ENCODE measurements around the gene MROH2B. TPM values are rescaled to one million over a fixed set of nuclear protein-coding genes. Genes with fewer than 3 reads are reported as not detected.
A peak's percentile ranks its signal among the peaks of the same experiment; 100 is the strongest.

Gene MROH2B
- total RNA-seq, 1 experiment from 2014 or later = not detected

DNA sequence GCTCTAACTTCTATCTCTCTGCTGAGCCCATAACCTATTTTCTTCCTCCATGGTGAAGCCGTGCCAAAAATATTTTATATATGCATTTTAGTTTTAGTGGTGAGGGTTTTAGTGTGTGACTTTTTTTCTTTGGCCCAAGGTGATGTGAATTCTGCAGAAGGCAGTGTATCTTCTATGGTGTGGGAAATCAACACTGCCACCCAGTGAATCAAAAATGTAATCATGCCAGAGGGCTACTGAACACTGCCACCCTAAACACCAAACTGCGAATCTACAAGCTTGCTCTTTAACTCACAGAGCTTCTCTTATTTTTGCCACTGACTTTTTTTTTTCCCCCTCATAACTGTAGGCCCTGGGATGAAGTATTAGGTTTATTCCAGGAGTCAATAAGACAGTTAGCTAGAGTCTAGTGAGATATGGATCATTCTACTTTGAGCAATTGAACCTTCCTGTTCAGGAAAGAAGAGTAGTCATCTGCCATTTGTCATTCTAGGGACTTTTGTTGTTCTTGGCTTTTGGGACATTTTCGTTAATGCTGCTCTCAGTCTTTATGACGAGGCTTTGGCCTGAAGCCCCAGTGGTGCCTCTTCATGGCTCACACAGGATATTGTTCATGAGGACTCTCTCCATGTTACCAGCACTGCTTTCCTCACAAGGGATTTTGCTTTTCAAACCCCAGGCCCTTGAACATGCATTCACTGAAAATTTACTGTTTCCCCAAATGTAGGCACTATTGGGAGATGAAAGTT is 108.8 kb downstream of the MROH2B start:
- H3K27me3 ChIP-seq (ENCODE audit: insufficient read depth, low read length) = no peaks in the 10 kb centered on the region
- TF ChIP-seq ZFX (IDR thresholded peaks at IDR 0.05) (no peak), TCF7L2 (IDR thresholded peaks at IDR 0.05; ENCODE audit: borderline replicate concordance, extremely low read depth, insufficient read depth, insufficient read length) (no peak), RAD21 (IDR thresholded peaks at IDR 0.05; ENCODE audit: low read depth) (peak; percentile 28), JUND (IDR thresholded peaks at IDR 0.05) (no peak), SIN3A (IDR thresholded peaks at IDR 0.05; ENCODE audit: low read depth) (no peak), CBX3 (IDR thresholded peaks at IDR 0.05; ENCODE audit: low read depth) (no peak), SP1 (IDR thresholded peaks at IDR 0.05; ENCODE audit: low read depth) (no peak), YY1 (IDR thresholded peaks at IDR 0.05; ENCODE audit: extremely low read depth, insufficient replicate concordance, low read depth, low read length) (no peak), CTCF (IDR thresholded peaks at IDR 0.05 in 2 of 3, conservative IDR thresholded peaks at IDR 0.05 in 1 of 3; ENCODE audit: borderline replicate concordance in 1 of 3, insufficient read depth in 1 of 3, low read depth in 2 of 3, low read length in 2 of 3) (peak in 2 of 3 experiments; percentile 4 to 15; a peak in 1 of 6 replicates)
- ATAC-seq (peak; percentile 54; the same call in 1 of the 2 replicates), DNase-seq (ENCODE audit: low read depth, low spot score) (no peak)
- intact Hi-C loops (cut with micrococcal nuclease) = no loop called here
- no peaks in the 10 kb centered on the region for H3K9me2 ChIP-seq (ENCODE audit: insufficient read depth)
- ChIA-PET RAD21 (ENCODE audit: low non-redundant PET in 1 of 2, low total read pairs in 2 of 2, uncharacterized antibody in 2 of 2, unreplicated experiment in 2 of 2) (no interaction called here), POLR2A (no interaction called here), CTCF (interaction anchor here (1.6 kb wide), 1 partner anchor 57 kb away, joined by 7 read pairs; no protein-coding TSS in a partner anchor)
- no peaks in the 10 kb centered on the region for H3K36me3 ChIP-seq (ENCODE audit: control insufficient read depth in 1 of 2, insufficient read depth in 2 of 2, low read length in 2 of 2)
- no peak overlapping the region for H3K4me3 ChIP-seq (replicated peaks in 1 of 2; ENCODE audit: low read depth in 1 of 2, low read length in 2 of 2)
- no peak overlapping the region for H2AFZ ChIP-seq (ENCODE audit: low read depth, low read length, poor library complexity, severe bottlenecking)
- no peaks in the 10 kb centered on the region for H3K79me2 ChIP-seq (ENCODE audit: insufficient read depth, low read length)
- no TSS peak for BruUV-seq (replicated peaks)
- H3K4me1 ChIP-seq (ENCODE audit: control insufficient read depth in 1 of 2, insufficient read depth in 2 of 2, low read length in 2 of 2) = peaks cover 0 to 8% of the 10 kb centered on the region in 2 experiments; a peak in 1 of 4 replicates
- no peak overlapping the region for H3K27ac ChIP-seq (ENCODE audit: low read depth, low read length)
- H3K4me2 ChIP-seq (ENCODE audit: low read length) = no peak overlapping the region
- H3K9ac ChIP-seq (ENCODE audit: low read length) = no peak overlapping the region
- no peaks in the 10 kb centered on the region for H3K9me3 ChIP-seq (ENCODE audit: control insufficient read depth in 1 of 2, insufficient read depth in 1 of 2, low read depth in 1 of 2, low read length in 2 of 2)
- no peaks in the 10 kb centered on the region for H4K20me1 ChIP-seq (ENCODE audit: insufficient read depth)

Measured in HCT116 (cell line).